Naive B cell (primary cell): Measurements from ENCODE around the gene DNAJB2. TPM values are rescaled to one million over a fixed set of nuclear protein-coding genes. Genes with fewer than 3 reads are reported as not detected.

Source experiments
- ATAC-seq, 2 donors: fragments of 150-1000 bp; cut with Tn5 transposase; 2 replicates each; pipeline ENCODE4 v1.10.0; 2021; ENCODE audit warnings: low read depth in 2 of 2, mild to moderate bottlenecking in 2 of 2, moderate library complexity in 2 of 2
- DNase-seq: peaks from one replicate; pipeline ENCODE4 v3.0.0; 2022
- H3K27ac Mint-ChIP-seq, 6 donors: one replicate each; pipeline ENCODE4 v1.8.0; 2020 to 2022; ENCODE audit warnings: mild to moderate bottlenecking in 6 of 6, mixed read lengths in 6 of 6, moderate library complexity in 5 of 6, inconsistent platforms in 2 of 6
- H3K27me3 Mint-ChIP-seq, 3 donors: one replicate each; pipeline ENCODE4 v1.8.0; 2021 to 2022; ENCODE audit warnings: mixed read lengths in 3 of 3, mild to moderate bottlenecking in 1 of 3
- H3K36me3 Mint-ChIP-seq, 2 donors: one replicate each; pipeline ENCODE4 v1.8.0; 2020 to 2022; ENCODE audit warnings: mixed read lengths in 2 of 2, inconsistent platforms in 1 of 2, mild to moderate bottlenecking in 1 of 2
- H3K4me1 Mint-ChIP-seq, 3 donors: one replicate each; pipeline ENCODE4 v1.8.0; 2020 to 2022; ENCODE audit warnings: mixed read lengths in 3 of 3, inconsistent platforms in 1 of 3, mild to moderate bottlenecking in 1 of 3, moderate library complexity in 1 of 3
- H3K4me3 Mint-ChIP-seq, 8 donors: one replicate each; pipeline ENCODE4 v1.8.0; 2020 to 2022; ENCODE audit warnings: mild to moderate bottlenecking in 8 of 8, mixed read lengths in 8 of 8, moderate library complexity in 8 of 8, inconsistent platforms in 2 of 8
- H3K9me3 Mint-ChIP-seq, 7 donors: one replicate each; pipeline ENCODE4 v1.8.0; 2020 to 2022; ENCODE audit warnings: mixed read lengths in 7 of 7, mild to moderate bottlenecking in 5 of 7, inconsistent platforms in 2 of 7, moderate library complexity in 1 of 7
- polyA plus RNA-seq, 6 donors: library from polyadenylated mRNA; unstranded; fragments of 300-500 nt; fragmentation: Illumina TruSeq; gene quantifications; one replicate each; pipeline ENCODE4 v1.2.3, GENCODE V29; 2021; ENCODE audit warnings: low read depth in 6 of 6

Gene DNAJB2
- polyA plus RNA-seq, 6 donors from 2014 or later: 1.1 to 12.9 (median 8.8) TPM

GRCh38 chr2:219291910-219292490, 12.8 kb downstream of the DNAJB2 start:
- Mint-ChIP-seq H3K9me3 (no peaks in the 10 kb centered on the region), H3K27ac (peak overlapping the region in 1 of 6 donors; percentile 2), H3K4me3 (no peak overlapping the region), H3K27me3 (no peaks in the 10 kb centered on the region), H3K36me3 (no peaks in the 10 kb centered on the region), H3K4me1 (peaks cover 9 to 13% (median 13%) of the 10 kb centered on the region in 3 donors)
- DNase-seq (no peak), ATAC-seq (no peak)

GRCh38 chr2:219292616-219293015, 13.4 kb downstream of the DNAJB2 start:
- peak overlapping the region in 1 of 8 donors; percentile 56 for H3K4me3 Mint-ChIP-seq
- H3K4me1 Mint-ChIP-seq: peaks cover 9 to 13% (median 13%) of the 10 kb centered on the region in 3 donors
- no peaks in the 10 kb centered on the region for H3K27me3 Mint-ChIP-seq
- no peaks in the 10 kb centered on the region for H3K36me3 Mint-ChIP-seq
- ATAC-seq (no peak), DNase-seq (no peak)
- peak overlapping the region in 1 of 6 donors; percentile 54 for H3K27ac Mint-ChIP-seq
- no peaks in the 10 kb centered on the region for H3K9me3 Mint-ChIP-seq

GRCh38 chr2:219293736-219294231, 14.6 kb downstream of the DNAJB2 start:
- peak overlapping the region; percentile 75 to 94 (median 80) for H3K4me3 Mint-ChIP-seq
- H3K9me3 Mint-ChIP-seq: no peaks in the 10 kb centered on the region
- DNase-seq (no peak), ATAC-seq (no peak)
- peak overlapping the region in 4 of 6 donors; percentile 53 to 97 (median 92) for H3K27ac Mint-ChIP-seq
- no peaks in the 10 kb centered on the region for H3K36me3 Mint-ChIP-seq
- peaks cover 9 to 18% (median 13%) of the 10 kb centered on the region in 3 donors for H3K4me1 Mint-ChIP-seq
- H3K27me3 Mint-ChIP-seq: peaks cover 0 to 1% (median 0%) of the 10 kb centered on the region in 3 donors

- peaks cover 9 to 22% (median 13%) of the 10 kb centered on the region in 3 donors for H3K4me1 Mint-ChIP-seq
- peak overlapping the region; percentile 75 to 94 (median 80) for H3K4me3 Mint-ChIP-seq
- H3K9me3 Mint-ChIP-seq: no peaks in the 10 kb centered on the region
- no peaks in the 10 kb centered on the region for H3K36me3 Mint-ChIP-seq
- peak overlapping the region; percentile 83 to 97 (median 94) for H3K27ac Mint-ChIP-seq
- DNase-seq (peak; percentile 91), ATAC-seq (peak; percentile 86 to 89)
- peaks cover 0 to 9% (median 0%) of the 10 kb centered on the region in 3 donors for H3K27me3 Mint-ChIP-seq
Measured at GRCh38 chr2:219294356-219295351, 15.5 kb downstream of the DNAJB2 start.

- Mint-ChIP-seq H3K9me3 (peaks cover 0 to 1% (median 0%) of the 10 kb centered on the region in 7 donors), H3K27ac (peak overlapping the region in 3 of 6 donors; percentile 75 to 94 (median 78)), H3K36me3 (no peaks in the 10 kb centered on the region), H3K27me3 (peaks cover 10 to 17% (median 14%) of the 10 kb centered on the region in 3 donors), H3K4me1 (peaks cover 9 to 22% (median 13%) of the 10 kb centered on the region in 3 donors), H3K4me3 (peak overlapping the region in 1 of 8 donors; percentile 21)
- no peak for ATAC-seq
- DNase-seq: no peak
Measured at GRCh38 chr2:219296142-219296541, 17.0 kb downstream of the DNAJB2 start.

GRCh38 chr2:219296631-219297391, 17.6 kb downstream of the DNAJB2 start:
- ATAC-seq (no peak), DNase-seq (no peak)
- H3K4me3 Mint-ChIP-seq: no peak overlapping the region

GRCh38 chr2:219297766-219298456, 18.7 kb downstream of the DNAJB2 start:
- H3K27ac Mint-ChIP-seq: no peak overlapping the region
- peaks cover 22 to 34% (median 23%) of the 10 kb centered on the region in 3 donors for H3K27me3 Mint-ChIP-seq
- no peak for DNase-seq
- H3K4me1 Mint-ChIP-seq: peaks cover 9 to 22% (median 13%) of the 10 kb centered on the region in 3 donors
- peak overlapping the region in 1 of 8 donors; percentile 56 for H3K4me3 Mint-ChIP-seq
- H3K36me3 Mint-ChIP-seq: no peaks in the 10 kb centered on the region
- ATAC-seq: no peak
- peaks cover 0 to 1% (median 0%) of the 10 kb centered on the region in 7 donors for H3K9me3 Mint-ChIP-seq

More at GRCh38 chr2:219296631-219297391, 17.6 kb downstream of the DNAJB2 start:
- H3K27ac Mint-ChIP-seq: no peak overlapping the region
- H3K9me3 Mint-ChIP-seq: peaks cover 0 to 1% (median 0%) of the 10 kb centered on the region in 7 donors
- H3K4me1 Mint-ChIP-seq: peaks cover 9 to 22% (median 13%) of the 10 kb centered on the region in 3 donors
- H3K27me3 Mint-ChIP-seq: peaks cover 17 to 23% (median 19%) of the 10 kb centered on the region in 3 donors
- H3K36me3 Mint-ChIP-seq: no peaks in the 10 kb centered on the region

- peak overlapping the region in 1 of 6 donors; percentile 49 for H3K27ac Mint-ChIP-seq
- H3K9me3 Mint-ChIP-seq: peaks cover 0 to 1% (median 0%) of the 10 kb centered on the region in 7 donors
- peaks cover 29 to 42% (median 30%) of the 10 kb centered on the region in 3 donors for H3K27me3 Mint-ChIP-seq
- no peaks in the 10 kb centered on the region for H3K36me3 Mint-ChIP-seq
- DNase-seq: peak; percentile 86
- peaks cover 7 to 17% (median 10%) of the 10 kb centered on the region in 3 donors for H3K4me1 Mint-ChIP-seq
- no peak overlapping the region for H3K4me3 Mint-ChIP-seq
- peak; percentile 51 to 58 for ATAC-seq
Measured at GRCh38 chr2:219298759-219299371, 19.7 kb downstream of the DNAJB2 start.

GRCh38 chr2:219299372-219299760, 20.2 kb downstream of the DNAJB2 start:
- H3K9me3 Mint-ChIP-seq: peaks cover 0 to 1% (median 0%) of the 10 kb centered on the region in 7 donors
- no peak overlapping the region for H3K27ac Mint-ChIP-seq
- no peak for ATAC-seq
- no peak for DNase-seq
- H3K4me1 Mint-ChIP-seq: peaks cover 2 to 12% (median 5%) of the 10 kb centered on the region in 3 donors
- H3K4me3 Mint-ChIP-seq: no peak overlapping the region
- H3K36me3 Mint-ChIP-seq: no peaks in the 10 kb centered on the region
- peaks cover 32 to 45% (median 33%) of the 10 kb centered on the region in 3 donors for H3K27me3 Mint-ChIP-seq

GRCh38 chr2:219300022-219300421, 20.9 kb downstream of the DNAJB2 start:
- peaks cover 0 to 1% (median 0%) of the 10 kb centered on the region in 7 donors for H3K9me3 Mint-ChIP-seq
- no peaks in the 10 kb centered on the region for H3K36me3 Mint-ChIP-seq
- H3K27ac Mint-ChIP-seq: no peak overlapping the region
- H3K4me3 Mint-ChIP-seq: no peak overlapping the region
- H3K27me3 Mint-ChIP-seq: peaks cover 37 to 51% (median 39%) of the 10 kb centered on the region in 3 donors
- ATAC-seq (no peak), DNase-seq (no peak)
- H3K4me1 Mint-ChIP-seq: peaks cover 0 to 11% (median 3%) of the 10 kb centered on the region in 3 donors

GRCh38 chr2:219302412-219302968, 23.3 kb downstream of the DNAJB2 start:
- no peak for DNase-seq
- H3K27me3 Mint-ChIP-seq: peaks cover 56 to 76% (median 62%) of the 10 kb centered on the region in 3 donors
- H3K27ac Mint-ChIP-seq: peak overlapping the region in 1 of 6 donors; percentile 47
- H3K4me1 Mint-ChIP-seq: peaks cover 0 to 9% (median 0%) of the 10 kb centered on the region in 3 donors
- H3K4me3 Mint-ChIP-seq: no peak overlapping the region
- ATAC-seq: no peak
- peaks cover 0 to 4% (median 0%) of the 10 kb centered on the region in 7 donors for H3K9me3 Mint-ChIP-seq
- no peaks in the 10 kb centered on the region for H3K36me3 Mint-ChIP-seq
